DOHH2 (cell line): ENCODE results near the gene WWOX.

Experiments
- H3F3A ChIP-seq: fragments of 200-600 bp; sonication (generic), shearing (Covaris generic); 2 replicates; pipeline ENCODE4 v1.6.0; 2016; ENCODE audit warnings: antibody characterized with exemption, mild to moderate bottlenecking; ENCODE audit not compliant: control insufficient read depth, insufficient read depth
- H3K27ac ChIP-seq: fragments of 200-600 bp; sonication (generic); 2 replicates; pipeline ENCODE4 v1.5.1; 2014; ENCODE audit warnings: low read depth, mild to moderate bottlenecking, low read length, moderate library complexity
- H3K27me3 ChIP-seq: fragments of 200-600 bp; sonication (generic); 2 replicates; pipeline ENCODE4 v1.6.1; 2014; ENCODE audit warnings: mild to moderate bottlenecking, low read length, mixed read lengths; ENCODE audit not compliant: control insufficient read depth
- H3K36me3 ChIP-seq: fragments of 200-600 bp; sonication (generic); 2 replicates; pipeline ENCODE4 v1.6.1; 2014; ENCODE audit warnings: mild to moderate bottlenecking, low read length, moderate library complexity, mixed read lengths; ENCODE audit not compliant: control insufficient read depth
- H3K4me1 ChIP-seq: fragments of 200-600 bp; sonication (generic); 2 replicates; pipeline ENCODE4 v1.6.1; 2014; ENCODE audit warnings: mild to moderate bottlenecking, low read length, mixed read lengths; ENCODE audit not compliant: control insufficient read depth
- H3K4me2 ChIP-seq: fragments of 200-600 bp; sonication (generic); 2 replicates; pipeline ENCODE4 v1.6.0; 2014; ENCODE audit warnings: mild to moderate bottlenecking, low read length, moderate library complexity
- H3K4me3 ChIP-seq: fragments of 200-600 bp; sonication (generic); 2 replicates; pipeline ENCODE4 v1.5.1; 2014; ENCODE audit warnings: mild to moderate bottlenecking, low read length, mixed read lengths
- H3K79me2 ChIP-seq: fragments of 200-600 bp; sonication (generic); 2 replicates; pipeline ENCODE4 v1.6.1; 2014; ENCODE audit warnings: mild to moderate bottlenecking, low read length, mixed read lengths; ENCODE audit not compliant: control insufficient read depth
- H3K9me2 ChIP-seq: fragments of 200-600 bp; sonication (generic); replicated peaks from 2 replicates; pipeline ENCODE4 v1.6.1; 2014; ENCODE audit warnings: mild to moderate bottlenecking, low read length, mixed read lengths; ENCODE audit not compliant: control insufficient read depth
- H3K9me3 ChIP-seq: fragments of 200-600 bp; sonication (generic); 2 replicates; pipeline ENCODE4 v1.6.1; 2014; ENCODE audit warnings: antibody characterized with exemption, low read length, mixed read lengths; ENCODE audit not compliant: control insufficient read depth, insufficient read depth
- H4K20me1 ChIP-seq: fragments of 200-600 bp; sonication (generic); 2 replicates; pipeline ENCODE4 v1.6.0; 2014; ENCODE audit warnings: low read depth, mild to moderate bottlenecking, antibody characterized with exemption, low read length, moderate library complexity; ENCODE audit not compliant: control insufficient read depth, insufficient read depth
- CTCF ChIP-seq: fragments of 200-600 bp; sonication (generic); IDR thresholded peaks from one replicate; pipeline ENCODE4 v1.5.1; 2014; ENCODE audit warnings: antibody characterized with exemption, mild to moderate bottlenecking, low read depth, low read length; ENCODE audit not compliant: poor library complexity, severe bottlenecking
- EZH2phosphoT487 ChIP-seq: fragments of 200-600 bp; sonication (generic); IDR thresholded peaks from 2 replicates; pipeline ENCODE4 v1.6.1; 2017; ENCODE audit warnings: borderline replicate concordance, mild to moderate bottlenecking, antibody characterized with exemption, low read length, moderate library complexity, mixed read lengths

The WWOX gene

GRCh38 chr16:78693496-78693895 lies 594.0 kb downstream of the WWOX start:
- no peaks in the 10 kb centered on the region for H3K79me2 ChIP-seq
- H3F3A ChIP-seq, result no peaks in the 10 kb centered on the region
- H4K20me1 ChIP-seq, result no peaks in the 10 kb centered on the region
- TF ChIP-seq EZH2phosphoT487 (no peak), CTCF (no peak)
- no peaks in the 10 kb centered on the region for H3K4me1 ChIP-seq
- no peaks in the 10 kb centered on the region for H3K36me3 ChIP-seq
- H3K9me3 ChIP-seq, result no peaks in the 10 kb centered on the region
- H3K27me3 ChIP-seq, result no peaks in the 10 kb centered on the region
- H3K4me3 ChIP-seq, result no peak overlapping the region
- H3K4me2 ChIP-seq, result no peak overlapping the region
- no peak overlapping the region for H3K27ac ChIP-seq
- no peaks in the 10 kb centered on the region for H3K9me2 ChIP-seq

GRCh38 chr16:78694414-78694813 lies 595.0 kb downstream of the WWOX start:
- TF ChIP-seq EZH2phosphoT487 (no peak), CTCF (no peak)
- Histone ChIP-seq H3K4me1 (no peaks in the 10 kb centered on the region), H3K9me3 (no peaks in the 10 kb centered on the region), H4K20me1 (no peaks in the 10 kb centered on the region), H3K36me3 (no peaks in the 10 kb centered on the region), H3K9me2 (no peaks in the 10 kb centered on the region), H3K4me2 (no peak overlapping the region), H3K4me3 (no peak overlapping the region), H3K79me2 (no peaks in the 10 kb centered on the region), H3K27me3 (no peaks in the 10 kb centered on the region), H3K27ac (no peak overlapping the region), H3F3A (no peaks in the 10 kb centered on the region)

- Histone ChIP-seq H3K4me3 (no peak overlapping the region), H3K27me3 (no peaks in the 10 kb centered on the region), H3K9me2 (no peaks in the 10 kb centered on the region), H3K4me2 (no peak overlapping the region), H3K27ac (no peak overlapping the region), H3K79me2 (no peaks in the 10 kb centered on the region), H3F3A (no peaks in the 10 kb centered on the region), H3K36me3 (no peaks in the 10 kb centered on the region), H4K20me1 (no peaks in the 10 kb centered on the region), H3K4me1 (no peaks in the 10 kb centered on the region), H3K9me3 (no peaks in the 10 kb centered on the region)
- TF ChIP-seq CTCF, result no peak
- no peak for TF ChIP-seq EZH2phosphoT487
These were observed 595.9 kb downstream of the WWOX start for GRCh38 chr16:78695391-78695790.

GRCh38 chr16:78696797-78697196 lies 597.3 kb downstream of the WWOX start:
- H3K27me3 ChIP-seq, result no peaks in the 10 kb centered on the region
- H4K20me1 ChIP-seq, result no peaks in the 10 kb centered on the region

More at GRCh38 chr16:78696797-78697196, 597.3 kb downstream of the WWOX start:
- Histone ChIP-seq H3K27ac (no peak overlapping the region), H3K4me2 (no peak overlapping the region), H3K4me1 (no peaks in the 10 kb centered on the region), H3K36me3 (no peaks in the 10 kb centered on the region), H3K9me2 (no peaks in the 10 kb centered on the region), H3K79me2 (no peaks in the 10 kb centered on the region), H3K4me3 (no peak overlapping the region), H3K9me3 (no peaks in the 10 kb centered on the region), H3F3A (no peaks in the 10 kb centered on the region)
- TF ChIP-seq CTCF (no peak), EZH2phosphoT487 (no peak)
